Parathyroid adenoma (tissue), 2 donors: ENCODE measurements around the gene LRRC72.
"Not testable (repeated sequence)": the region's sequence is repeated elsewhere in the genome, so short reads cannot be mapped to it uniquely, and the experiment has no call there.

Experiments
- H2AFZ ChIP-seq: fragments of 300-600 bp; sonication (generic); one replicate; pipeline ENCODE4 v1.7.0; 2017; ENCODE audit warnings: antibody characterized with exemption, mild to moderate bottlenecking
- H3K27ac ChIP-seq: fragments of 300-600 bp; sonication (generic); one replicate; pipeline ENCODE4 v1.7.0; 2017
- H3K27me3 ChIP-seq: fragments of 300-600 bp; sonication (generic); one replicate; pipeline ENCODE4 v1.7.0; 2017; ENCODE audit warnings: low read length; ENCODE audit not compliant: control insufficient read depth, insufficient read depth
- H3K36me3 ChIP-seq: fragments of 300-600 bp; sonication (generic); one replicate; pipeline ENCODE4 v1.7.0; 2017; ENCODE audit warnings: low read length; ENCODE audit not compliant: control insufficient read depth, insufficient read depth
- H3K4me1 ChIP-seq: fragments of 300-600 bp; sonication (generic); one replicate; pipeline ENCODE4 v1.7.0; 2017; ENCODE audit warnings: control low read depth
- H3K4me2 ChIP-seq: fragments of 300-600 bp; sonication (generic); one replicate; pipeline ENCODE4 v1.7.0; 2017; ENCODE audit warnings: low read length
- H3K4me3 ChIP-seq: fragments of 300-600 bp; sonication (generic); one replicate; pipeline ENCODE4 v1.7.0; 2017; ENCODE audit warnings: low read depth, low read length
- H3K79me2 ChIP-seq: fragments of 300-600 bp; sonication (generic); one replicate; pipeline ENCODE4 v1.7.0; 2017; ENCODE audit warnings: control low read depth
- H3K9ac ChIP-seq: fragments of 300-600 bp; sonication (generic); one replicate; pipeline ENCODE4 v1.7.0; 2017; ENCODE audit warnings: mild to moderate bottlenecking
- H3K9me3 ChIP-seq: fragments of 300-600 bp; sonication (generic); one replicate; pipeline ENCODE4 v1.7.0; 2017; ENCODE audit warnings: low read length; ENCODE audit not compliant: control insufficient read depth
- CTCF ChIP-seq: fragments of 300-600 bp; sonication (generic); IDR thresholded peaks from one replicate; pipeline ENCODE4 v1.7.0; 2017; ENCODE audit warnings: antibody characterized with exemption, mild to moderate bottlenecking
- donor health status: primary hyperparathyroidism.

The LRRC72 gene

GRCh38 chr7:16592395-16592794, 65.8 kb downstream of the LRRC72 start:
- TF ChIP-seq CTCF, result no peak
- H2AFZ ChIP-seq, result no peak overlapping the region
- H3K9ac ChIP-seq, result no peak overlapping the region
- H3K36me3 ChIP-seq, result no peaks in the 10 kb centered on the region
- no peaks in the 10 kb centered on the region for H3K27me3 ChIP-seq
- H3K4me2 ChIP-seq, result no peak overlapping the region
- H3K4me3 ChIP-seq, result no peak overlapping the region
- H3K4me1 ChIP-seq, result peaks cover 6% of the 10 kb centered on the region
- H3K9me3 ChIP-seq, result no peaks in the 10 kb centered on the region
- no peaks in the 10 kb centered on the region for H3K79me2 ChIP-seq
- no peak overlapping the region for H3K27ac ChIP-seq

GRCh38 chr7:16594061-16594460, 67.4 kb downstream of the LRRC72 start:
- H3K9ac ChIP-seq, result no peak overlapping the region
- H3K4me3 ChIP-seq, result no peak overlapping the region
- H2AFZ ChIP-seq, result no peak overlapping the region
- no peaks in the 10 kb centered on the region for H3K36me3 ChIP-seq
- no peaks in the 10 kb centered on the region for H3K79me2 ChIP-seq
- no peak for TF ChIP-seq CTCF
- no peak overlapping the region for H3K27ac ChIP-seq
- no peaks in the 10 kb centered on the region for H3K9me3 ChIP-seq
- H3K4me2 ChIP-seq, result no peak overlapping the region
- H3K27me3 ChIP-seq, result no peaks in the 10 kb centered on the region
- peaks cover 6% of the 10 kb centered on the region for H3K4me1 ChIP-seq

GRCh38 chr7:16594676-16595075, 68.1 kb downstream of the LRRC72 start:
- no peak for TF ChIP-seq CTCF
- Histone ChIP-seq H3K4me2 (no peak overlapping the region), H3K9ac (no peak overlapping the region), H3K36me3 (no peaks in the 10 kb centered on the region), H3K9me3 (no peaks in the 10 kb centered on the region), H3K4me3 (no peak overlapping the region), H3K79me2 (no peaks in the 10 kb centered on the region), H3K27me3 (no peaks in the 10 kb centered on the region), H2AFZ (no peak overlapping the region), H3K27ac (no peak overlapping the region), H3K4me1 (peaks cover 6% of the 10 kb centered on the region)

GRCh38 chr7:16595596-16595995, 69.0 kb downstream of the LRRC72 start:
- not testable (repeated sequence) for H3K79me2 ChIP-seq, H3K27me3 ChIP-seq, H3K4me1 ChIP-seq, H2AFZ ChIP-seq, H3K27ac ChIP-seq, H3K4me2 ChIP-seq, H3K4me3 ChIP-seq, H3K9me3 ChIP-seq, H3K9ac ChIP-seq, H3K36me3 ChIP-seq

GRCh38 chr7:16598015-16598414, 71.4 kb downstream of the LRRC72 start:
- TF ChIP-seq CTCF, result no peak
- Histone ChIP-seq H3K4me2 (no peak overlapping the region), H3K27ac (no peak overlapping the region), H3K79me2 (no peaks in the 10 kb centered on the region), H3K9me3 (no peaks in the 10 kb centered on the region), H3K27me3 (no peaks in the 10 kb centered on the region), H3K36me3 (no peaks in the 10 kb centered on the region), H2AFZ (no peak overlapping the region), H3K4me3 (no peak overlapping the region), H3K4me1 (no peaks in the 10 kb centered on the region), H3K9ac (no peak overlapping the region)
